ENCODE measurements around the gene FAM229A. TPM values are rescaled to one million over a fixed set of nuclear protein-coding genes. Genes with fewer than 3 reads are reported as not detected.

The FAM229A gene
- polyA plus RNA-seq, 1 donor, result 12.2 TPM

GRCh38 chr1:32377541-32378220 is 15.4 kb upstream of the FAM229A start:
- H3K27ac ChIP-seq (ENCODE audit: low read length), result no peak overlapping the region
- H3K36me3 ChIP-seq (ENCODE audit: control insufficient read depth, insufficient read depth, low read length), result peaks cover 96% of the 10 kb centered on the region
- no peaks in the 10 kb centered on the region for H3K9me3 ChIP-seq (ENCODE audit: control insufficient read depth, low read depth, low read length)
- DNase-seq, result no peak
- H3K27me3 ChIP-seq (ENCODE audit: control insufficient read depth, insufficient read depth, low read length), result no peaks in the 10 kb centered on the region
- no peak overlapping the region for H3K4me3 ChIP-seq (ENCODE audit: low read length)
- H3K4me1 ChIP-seq (ENCODE audit: control insufficient read depth, insufficient read depth, low read length), result no peaks in the 10 kb centered on the region
- 100% methylated on average over 1 of the region's 12 CpGs for WGBS (ENCODE audit: insufficient coverage, low lambda C conversion rate)

DNA sequence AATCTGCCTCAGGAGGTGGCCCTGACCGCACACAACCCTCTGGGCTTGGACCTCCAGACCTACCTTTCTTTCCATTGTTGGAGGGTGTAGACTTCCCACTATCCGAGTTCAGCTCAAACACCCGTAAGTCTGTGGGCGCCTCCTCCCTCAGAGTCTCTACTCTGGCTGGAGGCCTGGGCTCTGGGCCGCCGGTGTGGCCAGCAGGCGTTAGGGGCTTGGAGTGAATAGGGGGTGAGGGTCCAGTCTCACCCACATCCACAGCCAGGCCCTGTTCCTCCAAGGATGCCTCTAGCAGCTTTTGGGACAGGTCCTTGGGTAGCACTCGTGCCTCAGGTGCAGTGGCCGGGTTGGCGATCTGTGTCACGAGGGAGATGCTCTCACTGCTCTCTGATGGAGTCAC is 13.9 kb upstream of the FAM229A start:
- H3K36me3 ChIP-seq (ENCODE audit: control insufficient read depth, insufficient read depth, low read length), result peaks cover 96% of the 10 kb centered on the region
- no peak overlapping the region for H3K27ac ChIP-seq (ENCODE audit: low read length)
- no peaks in the 10 kb centered on the region for H3K27me3 ChIP-seq (ENCODE audit: control insufficient read depth, insufficient read depth, low read length)
- H3K4me1 ChIP-seq (ENCODE audit: control insufficient read depth, insufficient read depth, low read length), result no peaks in the 10 kb centered on the region
- no peak for DNase-seq
- WGBS (ENCODE audit: insufficient coverage, low lambda C conversion rate), result no CpG with 5 or more reads among the region's 11 CpGs
- no peaks in the 10 kb centered on the region for H3K9me3 ChIP-seq (ENCODE audit: control insufficient read depth, low read depth, low read length)
- H3K4me3 ChIP-seq (ENCODE audit: low read length), result no peak overlapping the region

- H3K4me1 ChIP-seq (ENCODE audit: control insufficient read depth, insufficient read depth, low read length), result no peaks in the 10 kb centered on the region
- H3K36me3 ChIP-seq (ENCODE audit: control insufficient read depth, insufficient read depth, low read length), result peaks cover 85% of the 10 kb centered on the region
Measured at GRCh38 chr1:32373996-32374592, 11.8 kb upstream of the FAM229A start.

DNA sequence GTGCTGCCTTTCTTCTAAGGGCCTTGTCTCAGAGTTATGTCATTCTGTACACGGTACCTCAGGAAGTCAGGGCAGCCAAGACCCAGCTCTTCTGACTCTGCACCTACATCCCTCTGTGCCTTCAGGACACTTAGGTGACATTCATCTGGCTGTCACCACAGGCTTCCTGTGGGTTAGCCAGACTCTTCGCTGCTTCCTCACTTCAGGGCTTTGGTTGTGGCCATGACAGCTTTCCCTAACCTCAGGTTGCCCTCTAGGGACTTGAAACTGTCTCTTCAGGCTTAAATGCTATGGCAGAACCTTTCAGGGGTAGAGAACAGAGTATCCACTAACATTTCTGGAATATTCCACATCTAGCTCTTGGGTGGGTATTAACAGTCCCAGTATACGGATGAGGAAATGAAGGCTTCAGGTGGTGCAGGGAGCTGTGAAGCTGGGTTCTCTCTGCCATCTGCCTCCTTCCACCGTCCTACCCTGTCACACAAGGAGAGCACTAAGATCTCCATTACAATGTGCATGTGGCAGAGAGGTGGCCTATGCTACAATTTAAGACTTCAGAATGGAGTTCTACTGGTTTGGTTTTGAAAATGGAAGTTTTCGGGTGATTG is 10.0 kb upstream of the FAM229A start:
- no peak overlapping the region for H3K4me3 ChIP-seq (ENCODE audit: low read length)
- no peaks in the 10 kb centered on the region for H3K9me3 ChIP-seq (ENCODE audit: control insufficient read depth, low read depth, low read length)
- DNase-seq, result no peak
- H3K27ac ChIP-seq (ENCODE audit: low read length), result no peak overlapping the region
- H3K36me3 ChIP-seq (ENCODE audit: control insufficient read depth, insufficient read depth, low read length), result peaks cover 84% of the 10 kb centered on the region
- no peaks in the 10 kb centered on the region for H3K27me3 ChIP-seq (ENCODE audit: control insufficient read depth, insufficient read depth, low read length)
- no peaks in the 10 kb centered on the region for H3K4me1 ChIP-seq (ENCODE audit: control insufficient read depth, insufficient read depth, low read length)
- no CpG with 5 or more reads among the region's 5 CpGs for WGBS (ENCODE audit: insufficient coverage, low lambda C conversion rate)

More at GRCh38 chr1:32373996-32374592, 11.8 kb upstream of the FAM229A start:
- H3K4me3 ChIP-seq (ENCODE audit: low read length), result no peak overlapping the region
- H3K27ac ChIP-seq (ENCODE audit: low read length), result no peak overlapping the region
- no peak for DNase-seq
- H3K9me3 ChIP-seq (ENCODE audit: control insufficient read depth, low read depth, low read length), result no peaks in the 10 kb centered on the region
- H3K27me3 ChIP-seq (ENCODE audit: control insufficient read depth, insufficient read depth, low read length), result no peaks in the 10 kb centered on the region
- no CpG with 5 or more reads among the region's 1 CpG for WGBS (ENCODE audit: insufficient coverage, low lambda C conversion rate)

DNA sequence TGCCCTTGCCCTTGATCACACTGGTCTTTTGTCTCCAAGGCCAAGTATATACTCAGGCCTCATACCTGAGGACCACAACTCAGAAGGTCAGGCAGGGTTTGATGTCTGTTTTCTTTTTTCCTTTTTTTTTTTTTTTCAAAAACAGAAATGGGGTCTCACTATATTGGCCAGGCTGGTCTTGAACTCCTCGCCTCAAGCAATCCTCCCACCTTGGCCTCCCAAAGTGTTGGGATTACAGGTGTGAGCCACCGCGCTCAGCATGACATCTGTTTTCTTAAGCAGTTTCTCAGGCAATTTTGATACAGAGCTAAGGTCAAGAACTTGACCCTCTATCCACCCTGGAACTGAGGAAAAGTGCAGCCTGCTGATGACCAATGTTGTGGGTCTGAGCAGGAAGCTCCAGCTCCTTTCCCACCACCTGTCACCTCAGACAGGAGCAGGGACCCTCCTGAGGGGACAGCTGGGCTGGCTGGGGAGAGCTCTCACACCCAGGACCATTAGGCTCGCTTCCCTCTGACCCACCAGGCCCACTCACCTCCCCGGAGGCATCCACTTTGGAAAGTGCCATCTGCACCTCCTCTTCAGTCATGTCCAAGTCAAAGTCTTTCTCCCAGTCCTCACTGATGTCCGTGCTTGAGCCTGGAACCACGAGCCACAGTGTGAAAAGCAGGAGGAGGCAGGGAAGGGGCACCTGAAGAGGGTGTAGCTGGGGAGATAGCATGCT is 5.8 kb upstream of the FAM229A start:
- H3K36me3 ChIP-seq (ENCODE audit: control insufficient read depth, insufficient read depth, low read length), result peaks cover 78% of the 10 kb centered on the region
- H3K4me1 ChIP-seq (ENCODE audit: control insufficient read depth, insufficient read depth, low read length), result no peaks in the 10 kb centered on the region
- WGBS (ENCODE audit: insufficient coverage, low lambda C conversion rate), result no CpG with 5 or more reads among the region's 7 CpGs
- H3K4me3 ChIP-seq (ENCODE audit: low read length), result no peak overlapping the region
- DNase-seq, result no peak
- no peak overlapping the region for H3K27ac ChIP-seq (ENCODE audit: low read length)
- no peaks in the 10 kb centered on the region for H3K27me3 ChIP-seq (ENCODE audit: control insufficient read depth, insufficient read depth, low read length)
- no peaks in the 10 kb centered on the region for H3K9me3 ChIP-seq (ENCODE audit: control insufficient read depth, low read depth, low read length)

DNA sequence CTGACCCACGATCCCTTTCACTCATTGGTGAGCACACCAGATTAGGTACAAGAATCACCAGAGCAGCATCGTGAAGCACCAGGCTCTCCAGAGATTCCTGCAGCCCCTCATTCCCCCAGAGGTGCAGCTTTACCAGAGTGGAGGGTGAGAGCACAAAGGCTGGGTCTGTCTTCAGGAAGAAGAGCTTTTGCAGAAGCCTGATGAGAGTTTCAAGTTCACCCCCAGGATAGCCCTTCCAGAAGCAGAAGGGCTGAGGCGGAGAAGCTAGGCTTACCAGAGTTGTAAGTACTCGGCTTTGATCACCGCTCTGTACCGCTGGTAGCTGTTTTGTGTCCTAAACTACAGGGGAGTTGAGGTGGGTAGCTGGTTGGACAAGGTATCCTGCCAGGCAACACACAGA is 3.2 kb upstream of the FAM229A start:
- no peak for DNase-seq
- H3K4me1 ChIP-seq (ENCODE audit: control insufficient read depth, insufficient read depth, low read length), result peaks cover 5% of the 10 kb centered on the region
- peaks cover 3% of the 10 kb centered on the region for H3K9me3 ChIP-seq (ENCODE audit: control insufficient read depth, low read depth, low read length)
- no CpG with 5 or more reads among the region's 6 CpGs for WGBS (ENCODE audit: insufficient coverage, low lambda C conversion rate)
- peaks cover 61% of the 10 kb centered on the region for H3K36me3 ChIP-seq (ENCODE audit: control insufficient read depth, insufficient read depth, low read length)
- no peaks in the 10 kb centered on the region for H3K27me3 ChIP-seq (ENCODE audit: control insufficient read depth, insufficient read depth, low read length)
- no peak overlapping the region for H3K4me3 ChIP-seq (ENCODE audit: low read length)
- no peak overlapping the region for H3K27ac ChIP-seq (ENCODE audit: low read length)

GRCh38 chr1:32364836-32365235 is 2.6 kb upstream of the FAM229A start:
- Histone ChIP-seq H3K36me3 (ENCODE audit: control insufficient read depth, insufficient read depth, low read length) (peaks cover 56% of the 10 kb centered on the region), H3K4me1 (ENCODE audit: control insufficient read depth, insufficient read depth, low read length) (peaks cover 5% of the 10 kb centered on the region), H3K9me3 (ENCODE audit: control insufficient read depth, low read depth, low read length) (peaks cover 3% of the 10 kb centered on the region), H3K27me3 (ENCODE audit: control insufficient read depth, insufficient read depth, low read length) (no peaks in the 10 kb centered on the region), H3K4me3 (ENCODE audit: low read length) (no peak overlapping the region), H3K27ac (ENCODE audit: low read length) (no peak overlapping the region)
- DNase-seq, result no peak
- 90% methylated on average over 2 of the region's 5 CpGs for WGBS (ENCODE audit: insufficient coverage, low lambda C conversion rate)

GRCh38 chr1:32363713-32364112 is 1.4 kb upstream of the FAM229A start:
- WGBS (ENCODE audit: insufficient coverage, low lambda C conversion rate), result no CpG with 5 or more reads among the region's 12 CpGs
- no peak overlapping the region for H3K4me3 ChIP-seq (ENCODE audit: low read length)
- peaks cover 48% of the 10 kb centered on the region for H3K36me3 ChIP-seq (ENCODE audit: control insufficient read depth, insufficient read depth, low read length)
- H3K9me3 ChIP-seq (ENCODE audit: control insufficient read depth, low read depth, low read length), result peaks cover 3% of the 10 kb centered on the region
- H3K4me1 ChIP-seq (ENCODE audit: control insufficient read depth, insufficient read depth, low read length), result peaks cover 6% of the 10 kb centered on the region
- H3K27ac ChIP-seq (ENCODE audit: low read length), result no peak overlapping the region
- DNase-seq, result no peak
- H3K27me3 ChIP-seq (ENCODE audit: control insufficient read depth, insufficient read depth, low read length), result no peaks in the 10 kb centered on the region

- Histone ChIP-seq H3K9me3 (ENCODE audit: control insufficient read depth, low read depth, low read length) (peaks cover 3% of the 10 kb centered on the region), H3K27me3 (ENCODE audit: control insufficient read depth, insufficient read depth, low read length) (no peaks in the 10 kb centered on the region), H3K36me3 (ENCODE audit: control insufficient read depth, insufficient read depth, low read length) (peaks cover 30% of the 10 kb centered on the region), H3K4me1 (ENCODE audit: control insufficient read depth, insufficient read depth, low read length) (peaks cover 20% of the 10 kb centered on the region), H3K27ac (ENCODE audit: low read length) (no peak overlapping the region), H3K4me3 (ENCODE audit: low read length) (peak overlapping the region; percentile 34)
- DNase-seq, result peak; percentile 25 to 63
- WGBS (ENCODE audit: insufficient coverage, low lambda C conversion rate), result no CpG with 5 or more reads among the region's 91 CpGs
Measured at GRCh38 chr1:32361674-32362473, 411 bp downstream of the FAM229A start.

DNA sequence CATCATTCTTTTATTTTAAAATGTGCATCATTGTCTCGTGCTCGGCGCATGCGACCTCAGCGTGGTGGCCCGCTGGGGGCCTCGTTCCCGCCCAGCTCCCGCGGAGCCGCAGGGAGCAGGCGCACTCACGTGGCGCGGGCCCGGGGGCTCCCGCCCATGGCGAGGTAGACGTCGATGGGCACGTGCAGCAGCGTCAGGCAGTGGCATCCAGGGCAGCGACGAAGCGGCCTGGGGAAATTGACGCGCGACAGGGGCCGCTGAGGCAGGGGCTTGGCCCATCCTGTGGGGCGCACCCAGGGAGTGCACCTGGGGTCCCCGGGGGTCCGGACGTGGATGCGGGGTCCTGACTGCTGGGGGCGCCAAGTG is 994 bp downstream of the FAM229A start:
- H3K27me3 ChIP-seq (ENCODE audit: control insufficient read depth, insufficient read depth, low read length), result no peaks in the 10 kb centered on the region
- WGBS (ENCODE audit: insufficient coverage, low lambda C conversion rate), result no CpG with 5 or more reads among the region's 35 CpGs
- H3K27ac ChIP-seq (ENCODE audit: low read length), result no peak overlapping the region
- peaks cover 20% of the 10 kb centered on the region for H3K4me1 ChIP-seq (ENCODE audit: control insufficient read depth, insufficient read depth, low read length)
- no peak for DNase-seq
- H3K4me3 ChIP-seq (ENCODE audit: low read length), result no peak overlapping the region
- peaks cover 24% of the 10 kb centered on the region for H3K36me3 ChIP-seq (ENCODE audit: control insufficient read depth, insufficient read depth, low read length)
- peaks cover 3% of the 10 kb centered on the region for H3K9me3 ChIP-seq (ENCODE audit: control insufficient read depth, low read depth, low read length)

Data from large intestine (tissue), 3 donors.